ENCODE measurements around the gene KLHL22. TPM values are rescaled to one million over a fixed set of nuclear protein-coding genes. Genes with fewer than 3 reads are reported as not detected.

KLHL22 gene
- total RNA-seq, 4 donors from 2014 or later: 14.0 to 23.8 (median 20.2) TPM

DNA sequence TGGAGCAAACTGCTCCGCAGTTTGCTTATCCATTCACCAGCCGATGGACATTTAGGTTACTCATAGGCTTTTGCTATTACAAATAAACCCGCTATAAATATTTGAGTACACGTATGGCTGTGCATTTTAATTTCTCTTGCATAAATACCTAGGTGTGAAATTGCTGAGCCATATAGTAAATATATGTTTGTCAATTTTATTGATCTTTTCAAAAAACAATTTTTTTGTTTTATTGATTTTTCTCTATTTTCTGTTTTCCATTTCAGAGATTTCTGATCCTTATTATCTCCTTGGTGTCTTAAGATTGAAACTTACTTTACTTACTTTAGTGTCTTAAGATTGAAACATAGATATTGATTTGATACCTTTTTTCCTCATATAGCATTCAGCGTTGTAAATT, 97.2 kb downstream of the KLHL22 start:
- no peak for TF ChIP-seq POLR2A (IDR thresholded peaks at IDR 0.05)
- TF ChIP-seq, protein P1, sequence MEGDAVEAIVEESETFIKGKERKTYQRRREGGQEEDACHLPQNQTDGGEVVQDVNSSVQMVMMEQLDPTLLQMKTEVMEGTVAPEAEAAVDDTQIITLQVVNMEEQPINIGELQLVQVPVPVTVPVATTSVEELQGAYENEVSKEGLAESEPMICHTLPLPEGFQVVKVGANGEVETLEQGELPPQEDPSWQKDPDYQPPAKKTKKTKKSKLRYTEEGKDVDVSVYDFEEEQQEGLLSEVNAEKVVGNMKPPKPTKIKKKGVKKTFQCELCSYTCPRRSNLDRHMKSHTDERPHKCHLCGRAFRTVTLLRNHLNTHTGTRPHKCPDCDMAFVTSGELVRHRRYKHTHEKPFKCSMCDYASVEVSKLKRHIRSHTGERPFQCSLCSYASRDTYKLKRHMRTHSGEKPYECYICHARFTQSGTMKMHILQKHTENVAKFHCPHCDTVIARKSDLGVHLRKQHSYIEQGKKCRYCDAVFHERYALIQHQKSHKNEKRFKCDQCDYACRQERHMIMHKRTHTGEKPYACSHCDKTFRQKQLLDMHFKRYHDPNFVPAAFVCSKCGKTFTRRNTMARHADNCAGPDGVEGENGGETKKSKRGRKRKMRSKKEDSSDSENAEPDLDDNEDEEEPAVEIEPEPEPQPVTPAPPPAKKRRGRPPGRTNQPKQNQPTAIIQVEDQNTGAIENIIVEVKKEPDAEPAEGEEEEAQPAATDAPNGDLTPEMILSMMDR (IDR thresholded peaks at IDR 0.05): no peak
- intact Hi-C loops (cut with DNase I; ENCODE audit: low total_unique reads): no loop called here
- no peak overlapping the region for H3K4me3 ChIP-seq (ENCODE audit: low read depth, poor library complexity, severe bottlenecking)
- 96 to 97% methylated on average over 5 of the region's 5 CpGs for WGBS, 2 donors
- no peak for DNase-seq (ENCODE audit: low spot score in 2 of 2)

DNA sequence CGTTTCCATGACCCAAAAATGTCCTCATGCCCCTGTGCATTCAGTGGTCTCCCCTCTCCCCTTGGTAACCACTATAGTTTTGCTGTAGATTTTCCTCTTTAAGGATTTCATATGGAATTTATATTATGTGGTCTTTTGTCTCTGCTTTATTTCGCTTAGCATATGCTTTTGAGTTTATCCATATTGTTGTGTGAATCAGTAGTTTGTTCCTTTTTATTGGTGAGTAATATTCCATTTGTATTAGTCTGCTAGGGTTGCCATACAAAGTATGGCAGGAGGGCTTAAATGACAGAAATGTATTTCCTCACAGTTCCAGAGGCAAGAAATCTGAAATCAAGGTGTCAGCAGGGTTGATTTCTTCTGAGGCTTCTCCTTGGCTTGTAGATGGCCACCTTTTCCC, 98.1 kb downstream of the KLHL22 start:
- intact Hi-C loops (cut with DNase I; ENCODE audit: low total_unique reads): no loop called here

DNA sequence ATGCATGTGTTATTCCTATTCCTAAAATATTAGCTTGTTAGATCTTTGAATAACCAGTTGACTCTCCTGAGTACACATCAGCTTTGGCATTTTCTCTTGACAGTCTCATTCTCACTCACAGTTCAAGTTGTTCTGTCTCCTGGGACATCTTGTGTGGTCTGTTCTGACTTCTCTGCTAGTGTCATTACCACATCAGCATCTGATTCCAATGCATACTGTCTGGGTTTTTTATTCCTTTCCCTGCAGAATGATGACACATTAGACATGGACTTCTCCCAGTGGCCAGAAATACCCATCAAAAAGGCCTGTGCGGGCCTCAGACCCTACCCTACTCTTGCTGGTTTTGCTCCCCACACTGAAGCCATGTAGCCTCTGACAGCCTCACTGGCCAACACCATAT, 99.0 kb downstream of the KLHL22 start:
- no peak overlapping the region for H3K4me3 ChIP-seq (ENCODE audit: low read depth, poor library complexity, severe bottlenecking)
- WGBS, 2 donors: 65 to 79% methylated on average over 1 of the region's 1 CpG
- intact Hi-C loops (cut with DNase I; ENCODE audit: low total_unique reads): no loop called here
- TF ChIP-seq, protein P1 (IDR thresholded peaks at IDR 0.05): no peak
- no peak for DNase-seq (ENCODE audit: low spot score in 2 of 2)

More for the DNA sequence above, 98.1 kb downstream of the KLHL22 start:
- H3K4me3 ChIP-seq (ENCODE audit: low read depth, poor library complexity, severe bottlenecking): no peak overlapping the region
- no peak for DNase-seq (ENCODE audit: low spot score in 2 of 2)
- WGBS, 2 donors: 91 to 93% methylated on average over 2 of the region's 2 CpGs
- no peak for TF ChIP-seq POLR2A (IDR thresholded peaks at IDR 0.05)
- TF ChIP-seq, protein P1 (IDR thresholded peaks at IDR 0.05): no peak

DNA sequence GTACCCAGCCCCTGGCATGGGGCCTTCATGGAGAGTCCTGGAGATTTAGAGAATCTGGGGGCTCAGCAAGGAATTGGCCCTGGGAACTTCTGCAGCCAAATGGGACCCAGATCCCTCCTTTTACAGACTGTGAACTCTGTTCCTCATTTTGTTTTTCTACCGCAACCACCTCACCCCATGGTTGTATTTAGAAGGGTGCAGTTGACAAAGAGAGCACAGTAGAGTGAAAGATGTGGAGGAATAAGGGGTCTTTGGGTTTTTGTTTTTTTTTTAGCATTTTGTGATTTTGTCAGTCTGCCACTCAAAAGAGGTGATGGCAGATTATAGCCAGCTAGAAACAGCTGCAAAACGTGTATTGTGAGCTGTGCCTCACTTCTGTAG, 99.7 kb downstream of the KLHL22 start:
- 62 to 72% methylated on average over 2 of the region's 2 CpGs for WGBS, 2 donors
- intact Hi-C loops (cut with DNase I; ENCODE audit: low total_unique reads): no loop called here
- H3K4me3 ChIP-seq (ENCODE audit: low read depth, poor library complexity, severe bottlenecking): no peak overlapping the region
- DNase-seq (ENCODE audit: low spot score in 2 of 2): no peak
- TF ChIP-seq POLR2A (IDR thresholded peaks at IDR 0.05): no peak
- TF ChIP-seq, protein P1 (IDR thresholded peaks at IDR 0.05): no peak

DNA sequence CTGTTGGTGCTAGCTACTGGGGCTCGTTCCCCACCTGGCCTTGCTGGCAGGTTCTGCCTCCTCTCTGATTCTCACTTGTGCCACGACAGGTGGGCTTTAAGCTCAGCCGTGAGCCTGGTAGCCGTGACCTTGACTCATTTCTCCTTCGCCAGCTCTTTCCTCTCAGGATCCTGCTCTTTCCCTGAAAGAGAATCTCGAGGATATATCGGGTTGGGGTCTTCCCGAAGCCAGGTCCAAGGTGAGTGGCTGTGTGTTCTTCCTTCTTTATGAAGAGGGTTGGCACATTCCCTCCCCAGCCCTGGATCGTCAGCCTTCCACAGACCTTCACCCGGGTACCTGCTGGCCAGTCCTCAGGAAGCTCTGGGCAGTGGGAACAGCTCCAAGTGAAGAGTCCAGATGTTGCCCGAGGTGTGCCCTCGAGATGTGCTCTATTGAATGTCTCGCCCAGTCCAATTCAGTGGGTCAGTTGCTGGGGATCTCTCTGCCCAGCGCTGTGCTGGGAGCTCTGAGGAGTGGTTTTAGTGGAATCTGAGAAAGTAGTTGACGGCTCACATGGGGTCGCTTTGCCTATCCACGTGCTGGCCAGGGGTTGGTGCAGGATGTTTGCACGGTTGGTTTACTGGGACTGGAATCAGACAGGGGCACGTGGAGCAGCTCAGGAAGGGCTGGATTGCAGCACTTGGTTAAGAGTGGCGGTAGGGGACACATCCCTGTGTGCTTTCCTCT, 100.3 kb downstream of the KLHL22 start:
- TF ChIP-seq POLR2A (IDR thresholded peaks at IDR 0.05): no peak
- TF ChIP-seq, protein P1 (IDR thresholded peaks at IDR 0.05): no peak
- intact Hi-C loops (cut with DNase I; ENCODE audit: low total_unique reads): no loop called here
- WGBS, 2 donors: 80 to 81% methylated on average over 20 of the region's 20 CpGs
- DNase-seq (ENCODE audit: low spot score in 2 of 2): peak in 1 of 2 donors; percentile 79
- H3K4me3 ChIP-seq (ENCODE audit: low read depth, poor library complexity, severe bottlenecking): no peak overlapping the region
